HepG2 (cell line): ENCODE measurements around the gene CGREF1. TPM values are rescaled to one million over a fixed set of nuclear protein-coding genes. Genes with fewer than 3 reads are reported as not detected.

Experiments used
- DNMT1 ChIP-seq: sonication (generic); formaldehyde crosslinking; IDR thresholded peaks from 2 replicates; pipeline ENCODE4 v1.5.1; 2020; ENCODE audit warnings: mild to moderate bottlenecking, missing genetic modification reagents
- ERF ChIP-seq: IDR thresholded peaks from 2 replicates; pipeline ENCODE4 v1.6.1; 2018; ENCODE audit warnings: missing biosample characterization, missing genetic modification reagents
- ETV5 ChIP-seq: IDR thresholded peaks from 2 replicates; pipeline ENCODE4 v1.6.1; 2018; ENCODE audit warnings: missing biosample characterization, missing genetic modification reagents, inconsistent platforms, borderline replicate concordance
- ISL2 ChIP-seq: sonication (generic); formaldehyde crosslinking; IDR thresholded peaks from 2 replicates; pipeline ENCODE4 v1.5.0; 2020; ENCODE audit warnings: missing genetic modification reagents
- NONO ChIP-seq, 2 experiments: fragments of 450-650 bp in 1 of 2; sonication (generic) in 1 of 2; formaldehyde crosslinking in 1 of 2; IDR thresholded peaks in 1 of 2; conservative IDR thresholded peaks in 1 of 2; 2 replicates each; pipeline versions ENCODE4 v1.6.1 to v1.8.0; 2017 to 2022; ENCODE audit warnings: mild to moderate bottlenecking in 1 of 2, missing genetic modification reagents in 1 of 2, moderate library complexity in 1 of 2
- ZBTB21 ChIP-seq: sonication (generic); formaldehyde crosslinking; IDR thresholded peaks from 2 replicates; pipeline ENCODE4 v1.4.0; 2020; ENCODE audit warnings: missing genetic modification reagents
- ZFP90 ChIP-seq: sonication (generic); formaldehyde crosslinking; IDR thresholded peaks from 2 replicates; pipeline ENCODE4 v1.8.0; 2022; ENCODE audit warnings: missing genetic modification reagents, mild to moderate bottlenecking, inconsistent platforms, borderline replicate concordance
- ZNF598 ChIP-seq: sonication (generic); formaldehyde crosslinking; IDR thresholded peaks from 2 replicates; pipeline ENCODE4 v1.5.1; 2020; ENCODE audit warnings: mild to moderate bottlenecking, missing genetic modification reagents, borderline replicate concordance
- polyA plus RNA-seq, 8 experiments: library from polyadenylated mRNA; depleted of rRNA in 3 of 8; stranded (reverse) in 7 of 8; unstranded in 1 of 8; fragments of >200 nt; fragmentation: Illumina TruSeq in 4 of 8; extraction: Trizol in 4 of 8; gene quantifications; 2 replicates each; pipeline versions ENCODE4 v1.2.1 to v1.2.3, GENCODE V29; 2011 to 2016; ENCODE audit warnings: low read depth in 4 of 8, missing spikeins in 1 of 8, mixed read lengths in 1 of 8; ENCODE audit not compliant: insufficient read depth in 1 of 8
- total RNA-seq, 5 experiments: library from RNA; depleted of rRNA; stranded (reverse); fragments of >200 nt; fragmentation: Illumina TruSeq; extraction: Trizol; gene quantifications; 2 replicates each; pipeline ENCODE4 v1.2.3, GENCODE V29; 2016; ENCODE audit warnings: low read depth in 1 of 5
- TF ChIP-seq, protein P1 (sequence below): sonication (generic); formaldehyde crosslinking; IDR thresholded peaks from 2 replicates; pipeline ENCODE4 v1.4.0; 2020; ENCODE audit warnings: mild to moderate bottlenecking, missing genetic modification reagents
- TF ChIP-seq, protein P2 (sequence below): sonication (generic); formaldehyde crosslinking; IDR thresholded peaks from 2 replicates; pipeline ENCODE4 v1.4.0; 2020; ENCODE audit warnings: missing genetic modification reagents
- TF ChIP-seq, protein P3 (sequence below): sonication (generic); formaldehyde crosslinking; IDR thresholded peaks from 2 replicates; pipeline ENCODE4 v1.9.0; 2021; ENCODE audit warnings: missing genetic modification reagents, mild to moderate bottlenecking, borderline replicate concordance
- TF ChIP-seq, protein P4 (sequence below), 2 experiments: IDR thresholded peaks; 2 replicates each; pipeline ENCODE4 v1.6.1; 2011 to 2012; ENCODE audit warnings: low read length in 2 of 2, borderline replicate concordance in 1 of 2, low read depth in 1 of 2, mild to moderate bottlenecking in 1 of 2, moderate library complexity in 1 of 2

CGREF1 gene
- total and polyA plus RNA-seq, 2 of the 13 experiments (the other 11 are each of a cell fraction or from before 2014, with no cell fraction given): 13.9 to 23.4 TPM

DNA sequence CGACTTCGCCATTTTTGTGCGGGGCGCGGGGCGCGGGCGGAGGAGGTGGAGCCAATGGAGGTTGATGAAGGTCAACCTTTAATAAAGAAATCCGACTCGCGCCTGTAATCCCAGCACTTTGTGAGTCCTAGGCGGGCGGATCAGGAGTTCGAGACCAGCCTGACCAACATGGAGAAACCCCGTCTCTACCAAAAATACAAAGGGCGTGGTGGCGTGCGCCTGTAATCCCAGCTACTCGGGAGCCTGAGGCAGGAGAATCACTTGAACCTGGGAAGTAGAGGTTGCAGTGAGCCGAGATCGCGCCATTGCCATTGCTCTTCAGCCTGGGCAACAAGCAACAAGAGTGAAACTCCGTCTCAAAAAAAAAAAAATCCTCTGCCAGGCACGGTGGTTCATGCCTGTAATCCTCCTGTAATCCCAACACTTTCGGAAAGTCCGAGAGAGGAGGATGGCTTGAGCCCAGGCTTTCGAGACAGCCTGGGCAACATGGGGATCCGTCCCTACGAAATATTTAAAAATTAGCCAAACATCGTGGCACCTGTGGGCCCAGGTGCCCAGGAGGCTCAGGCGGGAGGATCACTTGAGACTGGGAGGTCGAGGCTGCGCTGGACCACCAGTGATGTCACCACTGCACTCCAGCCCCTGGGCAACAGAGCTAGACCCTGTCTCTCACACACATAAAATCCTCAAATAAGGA, 16.0 kb upstream of the CGREF1 start (continued):
- TF ChIP-seq, protein P1, sequence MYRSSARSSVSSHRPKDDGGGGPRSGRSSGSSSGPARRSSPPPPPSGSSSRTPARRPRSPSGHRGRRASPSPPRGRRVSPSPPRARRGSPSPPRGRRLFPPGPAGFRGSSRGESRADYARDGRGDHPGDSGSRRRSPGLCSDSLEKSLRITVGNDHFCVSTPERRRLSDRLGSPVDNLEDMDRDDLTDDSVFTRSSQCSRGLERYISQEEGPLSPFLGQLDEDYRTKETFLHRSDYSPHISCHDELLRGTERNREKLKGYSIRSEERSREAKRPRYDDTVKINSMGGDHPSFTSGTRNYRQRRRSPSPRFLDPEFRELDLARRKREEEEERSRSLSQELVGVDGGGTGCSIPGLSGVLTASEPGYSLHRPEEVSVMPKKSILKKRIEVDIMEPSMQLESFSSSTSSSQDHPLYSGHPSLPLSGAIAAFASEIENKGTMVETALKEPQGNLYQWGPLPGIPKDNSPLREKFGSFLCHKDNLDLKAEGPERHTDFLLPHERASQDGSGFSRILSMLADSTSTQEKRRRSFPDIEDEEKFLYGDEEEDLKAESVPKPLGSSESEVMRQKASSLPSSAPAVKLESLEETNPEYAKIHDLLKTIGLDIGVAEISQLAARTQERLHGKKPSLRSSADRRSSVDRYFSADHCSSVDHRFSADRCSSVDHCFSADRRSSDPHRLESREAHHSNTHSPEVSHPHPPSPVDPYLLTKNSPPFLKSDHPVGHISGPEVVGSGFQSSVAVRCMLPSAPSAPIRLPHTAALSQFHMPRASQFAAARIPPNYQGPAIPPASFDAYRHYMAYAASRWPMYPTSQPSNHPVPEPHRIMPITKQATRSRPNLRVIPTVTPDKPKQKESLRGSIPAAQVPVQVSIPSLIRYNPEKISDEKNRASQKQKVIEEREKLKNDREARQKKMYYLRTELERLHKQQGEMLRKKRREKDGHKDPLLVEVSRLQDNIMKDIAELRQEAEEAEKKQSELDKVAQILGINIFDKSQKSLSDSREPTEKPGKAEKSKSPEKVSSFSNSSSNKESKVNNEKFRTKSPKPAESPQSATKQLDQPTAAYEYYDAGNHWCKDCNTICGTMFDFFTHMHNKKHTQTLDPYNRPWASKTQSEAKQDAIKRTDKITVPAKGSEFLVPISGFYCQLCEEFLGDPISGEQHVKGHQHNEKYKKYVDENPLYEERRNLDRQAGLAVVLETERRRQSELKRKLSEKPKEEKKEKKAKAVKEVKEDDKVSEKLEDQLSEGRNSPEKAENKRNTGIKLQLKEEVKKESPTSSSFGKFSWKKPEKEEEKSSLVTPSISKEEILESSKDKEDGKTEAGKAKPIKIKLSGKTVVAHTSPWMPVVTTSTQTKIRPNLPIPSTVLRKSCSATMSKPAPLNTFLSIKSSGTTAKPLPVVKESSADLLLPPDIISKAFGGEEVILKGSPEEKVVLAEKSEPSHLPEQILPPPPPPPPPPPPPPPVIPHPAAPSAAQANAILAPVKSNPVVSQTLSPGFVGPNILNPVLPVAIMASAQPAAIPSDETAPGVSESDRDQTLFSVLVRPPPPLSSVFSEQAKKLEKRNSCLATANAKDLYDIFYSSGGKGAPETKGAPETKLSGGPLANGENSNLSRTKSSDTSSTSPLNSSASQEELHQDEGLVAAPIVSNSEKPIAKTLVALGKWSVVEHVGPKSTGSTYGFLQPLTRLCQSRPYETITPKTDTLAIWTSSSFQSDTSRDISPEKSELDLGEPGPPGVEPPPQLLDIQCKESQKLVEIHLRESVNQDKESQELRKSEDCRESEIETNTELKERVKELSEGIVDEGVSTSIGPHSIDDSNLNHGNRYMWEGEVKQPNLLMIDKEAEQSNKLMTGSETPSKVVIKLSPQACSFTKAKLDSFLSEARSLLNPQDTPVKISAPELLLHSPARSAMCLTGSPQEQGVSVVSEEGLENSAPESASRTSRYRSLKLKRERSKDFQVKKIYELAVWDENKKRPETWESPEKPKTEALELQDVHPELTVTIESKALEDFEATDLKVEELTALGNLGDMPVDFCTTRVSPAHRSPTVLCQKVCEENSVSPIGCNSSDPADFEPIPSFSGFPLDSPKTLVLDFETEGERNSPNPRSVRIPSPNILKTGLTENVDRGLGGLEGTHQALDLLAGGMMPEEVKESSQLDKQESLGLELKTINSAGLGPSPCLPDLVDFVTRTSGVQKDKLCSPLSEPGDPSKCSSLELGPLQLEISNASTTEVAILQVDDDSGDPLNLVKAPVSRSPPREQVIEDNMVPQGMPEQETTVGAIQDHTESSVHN (CRISPR knock-in tag): peak; percentile 96; the same call in 1 of the 2 replicates
- TF ChIP-seq, protein P2, sequence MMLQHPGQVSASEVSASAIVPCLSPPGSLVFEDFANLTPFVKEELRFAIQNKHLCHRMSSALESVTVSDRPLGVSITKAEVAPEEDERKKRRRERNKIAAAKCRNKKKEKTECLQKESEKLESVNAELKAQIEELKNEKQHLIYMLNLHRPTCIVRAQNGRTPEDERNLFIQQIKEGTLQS: no peak
- TF ChIP-seq ERF (CRISPR knock-in tag) (peak; percentile 4; the same call in 1 of the 2 replicates), ZFP90 (CRISPR knock-in tag) (no peak), DNMT1 (CRISPR knock-in tag) (no peak), NONO (IDR thresholded peaks at IDR 0.05) (no peak), NONO (CRISPR knock-in tag; conservative IDR thresholded peaks at IDR 0.05) (0 out of 2 replicates have a peak, but pooled peaks have one; percentile 39), ETV5 (no peak; the same call in 1 of the 2 replicates), ZNF598 (no peak), ISL2 (CRISPR knock-in tag) (0 out of 2 replicates have a peak, but pooled peaks have one; percentile 34), ZBTB21 (CRISPR knock-in tag) (no peak)
- TF ChIP-seq, protein P3, sequence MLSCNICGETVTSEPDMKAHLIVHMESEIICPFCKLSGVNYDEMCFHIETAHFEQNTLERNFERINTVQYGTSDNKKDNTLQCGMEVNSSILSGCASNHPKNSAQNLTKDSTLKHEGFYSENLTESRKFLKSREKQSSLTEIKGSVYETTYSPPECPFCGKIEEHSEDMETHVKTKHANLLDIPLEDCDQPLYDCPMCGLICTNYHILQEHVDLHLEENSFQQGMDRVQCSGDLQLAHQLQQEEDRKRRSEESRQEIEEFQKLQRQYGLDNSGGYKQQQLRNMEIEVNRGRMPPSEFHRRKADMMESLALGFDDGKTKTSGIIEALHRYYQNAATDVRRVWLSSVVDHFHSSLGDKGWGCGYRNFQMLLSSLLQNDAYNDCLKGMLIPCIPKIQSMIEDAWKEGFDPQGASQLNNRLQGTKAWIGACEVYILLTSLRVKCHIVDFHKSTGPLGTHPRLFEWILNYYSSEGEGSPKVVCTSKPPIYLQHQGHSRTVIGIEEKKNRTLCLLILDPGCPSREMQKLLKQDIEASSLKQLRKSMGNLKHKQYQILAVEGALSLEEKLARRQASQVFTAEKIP (CRISPR knock-in tag): no peak
- TF ChIP-seq, protein P4, sequence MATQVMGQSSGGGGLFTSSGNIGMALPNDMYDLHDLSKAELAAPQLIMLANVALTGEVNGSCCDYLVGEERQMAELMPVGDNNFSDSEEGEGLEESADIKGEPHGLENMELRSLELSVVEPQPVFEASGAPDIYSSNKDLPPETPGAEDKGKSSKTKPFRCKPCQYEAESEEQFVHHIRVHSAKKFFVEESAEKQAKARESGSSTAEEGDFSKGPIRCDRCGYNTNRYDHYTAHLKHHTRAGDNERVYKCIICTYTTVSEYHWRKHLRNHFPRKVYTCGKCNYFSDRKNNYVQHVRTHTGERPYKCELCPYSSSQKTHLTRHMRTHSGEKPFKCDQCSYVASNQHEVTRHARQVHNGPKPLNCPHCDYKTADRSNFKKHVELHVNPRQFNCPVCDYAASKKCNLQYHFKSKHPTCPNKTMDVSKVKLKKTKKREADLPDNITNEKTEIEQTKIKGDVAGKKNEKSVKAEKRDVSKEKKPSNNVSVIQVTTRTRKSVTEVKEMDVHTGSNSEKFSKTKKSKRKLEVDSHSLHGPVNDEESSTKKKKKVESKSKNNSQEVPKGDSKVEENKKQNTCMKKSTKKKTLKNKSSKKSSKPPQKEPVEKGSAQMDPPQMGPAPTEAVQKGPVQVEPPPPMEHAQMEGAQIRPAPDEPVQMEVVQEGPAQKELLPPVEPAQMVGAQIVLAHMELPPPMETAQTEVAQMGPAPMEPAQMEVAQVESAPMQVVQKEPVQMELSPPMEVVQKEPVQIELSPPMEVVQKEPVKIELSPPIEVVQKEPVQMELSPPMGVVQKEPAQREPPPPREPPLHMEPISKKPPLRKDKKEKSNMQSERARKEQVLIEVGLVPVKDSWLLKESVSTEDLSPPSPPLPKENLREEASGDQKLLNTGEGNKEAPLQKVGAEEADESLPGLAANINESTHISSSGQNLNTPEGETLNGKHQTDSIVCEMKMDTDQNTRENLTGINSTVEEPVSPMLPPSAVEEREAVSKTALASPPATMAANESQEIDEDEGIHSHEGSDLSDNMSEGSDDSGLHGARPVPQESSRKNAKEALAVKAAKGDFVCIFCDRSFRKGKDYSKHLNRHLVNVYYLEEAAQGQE (IDR thresholded peaks at IDR 0.05; ENCODE audit: borderline replicate concordance in 1 of 2, low read depth in 1 of 2, low read length in 2 of 2): no peak
